ENCODE data around the gene RFX7.

DNA sequence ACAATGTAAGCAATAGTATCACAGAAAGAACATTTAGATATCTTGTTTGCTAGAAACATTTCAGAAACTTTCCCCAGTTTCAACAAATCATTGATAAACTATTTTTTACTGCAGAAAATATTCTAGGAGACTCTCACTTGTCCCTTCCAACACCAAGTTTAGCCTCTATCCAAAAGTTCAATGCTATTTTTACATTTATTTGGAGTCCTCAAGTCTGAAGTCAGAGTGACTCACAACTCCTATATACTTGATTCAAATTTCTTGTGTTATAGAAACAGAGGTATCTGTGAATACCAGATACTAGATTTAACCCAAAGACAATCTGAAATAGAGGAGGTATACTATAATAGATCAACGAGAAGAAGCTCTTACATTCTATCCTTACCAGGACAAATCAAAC lies 49.6 kb downstream of the RFX7 start:
- TF ChIP-seq, protein P1, sequence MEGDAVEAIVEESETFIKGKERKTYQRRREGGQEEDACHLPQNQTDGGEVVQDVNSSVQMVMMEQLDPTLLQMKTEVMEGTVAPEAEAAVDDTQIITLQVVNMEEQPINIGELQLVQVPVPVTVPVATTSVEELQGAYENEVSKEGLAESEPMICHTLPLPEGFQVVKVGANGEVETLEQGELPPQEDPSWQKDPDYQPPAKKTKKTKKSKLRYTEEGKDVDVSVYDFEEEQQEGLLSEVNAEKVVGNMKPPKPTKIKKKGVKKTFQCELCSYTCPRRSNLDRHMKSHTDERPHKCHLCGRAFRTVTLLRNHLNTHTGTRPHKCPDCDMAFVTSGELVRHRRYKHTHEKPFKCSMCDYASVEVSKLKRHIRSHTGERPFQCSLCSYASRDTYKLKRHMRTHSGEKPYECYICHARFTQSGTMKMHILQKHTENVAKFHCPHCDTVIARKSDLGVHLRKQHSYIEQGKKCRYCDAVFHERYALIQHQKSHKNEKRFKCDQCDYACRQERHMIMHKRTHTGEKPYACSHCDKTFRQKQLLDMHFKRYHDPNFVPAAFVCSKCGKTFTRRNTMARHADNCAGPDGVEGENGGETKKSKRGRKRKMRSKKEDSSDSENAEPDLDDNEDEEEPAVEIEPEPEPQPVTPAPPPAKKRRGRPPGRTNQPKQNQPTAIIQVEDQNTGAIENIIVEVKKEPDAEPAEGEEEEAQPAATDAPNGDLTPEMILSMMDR (IDR thresholded peaks at IDR 0.05): no peak
- no peak for TF ChIP-seq POLR2A (IDR thresholded peaks at IDR 0.05)
